CD4-positive, alpha-beta T cell treated with Interleukin-12 subunit alpha and Interleukin-12 subunit beta, for 1 hour (primary cell): ENCODE results near the gene COL4A1.

Source experiments
- DNase-seq: peaks from one replicate; pipeline ENCODE4 v3.0.0-alpha.2; 2020

The COL4A1 gene

DNA sequence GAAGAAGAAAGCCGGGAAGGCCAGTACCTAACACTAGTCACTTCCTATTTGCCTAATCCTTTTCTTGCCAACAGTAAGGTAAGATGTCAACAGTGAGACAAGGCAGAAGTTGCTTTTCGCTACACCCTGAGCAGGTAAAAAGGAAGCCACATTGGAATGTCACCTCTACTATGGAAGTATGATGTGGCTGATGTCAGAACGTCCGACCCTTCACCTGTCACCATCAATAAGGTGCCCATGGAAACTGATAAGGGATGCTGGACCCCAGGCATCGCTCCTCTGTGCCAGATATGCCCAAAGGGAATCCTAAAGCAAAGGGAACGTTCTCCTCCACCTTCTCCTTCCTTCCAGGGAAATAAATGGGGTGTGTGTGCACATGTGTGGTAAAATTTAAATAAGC is 34.3 kb downstream of the COL4A1 start:
- no peak for DNase-seq

GRCh38 chr13:110272227-110272626 is 34.7 kb downstream of the COL4A1 start:
- DNase-seq = no peak

DNA sequence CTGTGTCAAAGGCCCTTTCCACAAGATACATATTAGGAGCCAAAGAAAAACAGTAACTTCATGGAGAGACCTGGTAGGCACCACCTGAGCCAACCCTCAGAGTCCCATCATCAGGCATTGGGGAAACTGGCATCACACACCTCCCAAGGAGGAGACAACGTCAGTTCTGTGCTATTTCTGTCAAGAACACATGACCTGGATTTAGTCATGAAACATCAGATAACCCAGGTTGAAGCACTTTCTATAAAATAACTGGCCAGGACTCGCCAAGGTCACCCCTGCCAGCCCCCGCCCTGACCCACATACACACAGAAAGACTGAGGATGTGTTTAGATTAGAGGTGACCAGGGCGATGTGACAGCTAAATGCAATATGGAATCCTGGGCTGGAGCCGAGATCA is 35.6 kb downstream of the COL4A1 start:
- DNase-seq = no peak

- DNase-seq = no peak
Observed at GRCh38 chr13:110270507-110270906, 36.5 kb downstream of the COL4A1 start.

- DNase-seq = no peak
Observed at GRCh38 chr13:110269509-110270185, 37.3 kb downstream of the COL4A1 start.

DNA sequence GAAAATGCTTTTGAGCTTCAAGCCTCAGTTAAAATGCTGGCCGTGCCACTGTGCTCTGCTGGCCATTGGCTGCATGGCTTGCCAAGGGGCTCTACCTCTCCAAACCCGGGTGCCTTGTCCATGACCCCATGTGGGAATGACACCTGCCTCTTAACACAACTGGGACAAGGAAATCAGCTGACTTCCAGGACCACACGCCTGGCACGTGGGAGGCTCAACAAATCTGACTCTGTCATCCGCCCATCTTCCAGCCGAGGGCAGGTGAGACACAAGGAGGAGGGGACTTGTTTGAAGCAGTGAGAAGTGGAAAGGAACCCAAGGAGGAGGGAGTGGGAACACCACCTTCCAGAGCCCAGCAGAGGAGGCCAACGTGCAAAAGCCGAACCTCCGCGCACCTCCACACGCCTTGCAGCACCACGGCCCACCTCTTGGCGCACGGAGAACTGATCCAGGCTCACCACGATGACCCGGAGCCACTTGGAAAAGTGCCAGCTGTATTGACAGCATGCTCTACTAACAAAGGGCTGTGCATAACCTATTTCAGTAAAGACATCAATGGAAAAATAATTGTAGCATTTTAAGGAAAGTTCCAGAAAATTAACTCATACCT is 38.3 kb downstream of the COL4A1 start:
- no peak for DNase-seq

DNA sequence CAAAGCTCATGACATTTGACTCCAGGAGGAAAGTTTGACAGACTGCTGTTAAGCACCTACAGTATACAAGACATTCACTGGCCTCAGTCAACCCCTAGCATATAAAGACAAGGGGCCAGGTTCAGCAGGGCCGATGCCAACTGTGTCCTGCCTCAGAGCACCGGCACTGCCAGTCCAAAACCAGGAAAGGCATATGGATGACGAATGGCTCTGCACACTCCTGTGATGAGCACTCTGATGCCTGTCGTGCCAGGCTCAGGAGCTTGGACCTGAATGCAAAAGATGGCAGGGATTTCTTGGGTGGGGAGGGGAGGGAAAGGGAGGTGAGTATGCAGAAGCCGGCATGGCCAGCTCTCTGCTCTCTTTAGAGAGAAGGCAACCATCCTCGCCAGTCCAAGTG is 38.9 kb downstream of the COL4A1 start:
- no peak for DNase-seq

DNA sequence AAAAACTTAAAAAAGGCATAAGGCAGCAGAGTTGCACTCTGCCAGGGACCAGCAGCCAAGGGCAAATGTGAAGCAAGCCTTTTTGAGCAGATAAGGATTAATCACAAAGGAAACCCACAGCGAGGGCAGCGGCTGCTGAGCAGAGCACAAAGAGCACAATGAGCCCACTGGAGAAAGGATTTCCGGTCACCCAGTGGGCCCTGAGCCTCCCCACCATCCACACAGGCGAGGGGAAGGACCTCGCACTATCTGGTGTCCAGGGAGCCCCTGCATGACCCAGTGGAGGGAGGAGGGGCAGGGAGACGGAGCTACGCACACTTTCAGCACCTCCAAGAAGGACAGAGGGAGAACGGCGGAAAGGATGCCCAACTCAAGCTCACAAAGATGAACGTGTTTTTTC is 40.0 kb downstream of the COL4A1 start:
- DNase-seq = no peak

DNA sequence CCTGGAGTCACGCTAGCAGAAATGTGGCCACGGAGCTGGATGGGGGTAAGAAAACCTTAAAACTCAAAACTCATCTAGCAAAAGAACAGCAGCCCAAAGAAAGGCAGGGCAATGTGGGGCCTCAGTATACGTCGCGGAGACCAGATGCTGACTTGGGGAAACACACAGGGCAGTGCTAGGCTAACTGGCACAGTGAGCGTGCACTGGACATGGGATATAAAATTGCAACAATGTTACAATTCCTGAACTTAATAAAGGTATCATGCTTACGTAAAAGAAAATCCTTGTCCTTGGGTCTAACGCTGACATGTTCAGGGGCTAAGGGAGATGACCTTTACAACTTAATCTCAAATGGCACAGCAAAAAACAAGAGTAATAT is 40.5 kb downstream of the COL4A1 start:
- no peak for DNase-seq

- DNase-seq = no peak
Observed at GRCh38 chr13:110265682-110266430, 41.1 kb downstream of the COL4A1 start.

- no peak for DNase-seq
Observed at GRCh38 chr13:110265341-110265681, 41.6 kb downstream of the COL4A1 start.

DNA sequence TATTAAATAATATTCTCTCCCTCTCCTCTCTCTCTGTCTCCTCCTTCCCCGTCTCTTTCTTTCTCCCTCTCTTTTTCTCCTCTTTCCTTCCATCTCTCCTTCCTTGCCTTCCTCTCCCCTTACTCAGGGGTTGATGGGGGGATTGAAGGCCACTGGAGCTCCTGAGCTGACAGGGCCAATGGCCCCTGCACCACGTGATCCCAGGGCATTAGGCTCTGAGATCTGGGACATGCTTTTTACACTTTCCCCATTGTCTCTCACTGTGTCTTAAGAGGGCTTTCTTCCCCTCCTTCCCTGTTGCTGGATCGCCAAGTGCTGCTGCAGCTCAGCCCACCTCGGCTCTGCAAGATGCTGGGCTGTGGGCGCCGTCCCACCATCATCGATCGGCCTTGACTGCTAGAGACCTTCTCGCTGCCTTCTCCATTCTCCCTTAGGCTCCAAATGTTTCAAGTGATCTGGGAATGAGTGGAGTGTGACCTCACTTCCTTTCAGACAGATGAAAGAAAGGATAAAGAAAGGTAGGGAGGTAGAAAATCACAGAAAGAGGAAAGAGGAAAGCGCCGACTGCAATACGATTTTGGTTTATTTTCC is 42.2 kb downstream of the COL4A1 start:
- no peak for DNase-seq

GRCh38 chr13:110263888-110264287 is 43.1 kb downstream of the COL4A1 start:
- no peak for DNase-seq

DNA sequence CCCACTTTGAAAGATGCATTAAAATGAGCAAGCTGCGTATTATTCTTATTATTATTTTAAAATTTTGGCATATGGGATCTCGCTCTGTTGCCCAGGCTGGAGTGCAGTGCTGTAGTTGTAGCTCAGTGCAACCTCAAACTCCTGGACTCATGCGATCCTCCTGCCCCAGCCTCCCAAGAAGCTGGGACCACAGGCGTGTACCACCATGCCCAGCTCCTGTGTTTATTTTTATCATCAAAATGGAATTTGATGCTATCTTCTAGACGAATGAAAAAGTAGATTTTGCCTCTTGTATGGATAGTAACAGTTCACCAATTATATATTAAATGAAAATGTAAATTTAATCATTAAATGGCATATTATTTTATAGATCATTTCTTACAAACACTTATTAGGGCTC is 43.6 kb downstream of the COL4A1 start:
- no peak for DNase-seq

- DNase-seq = no peak
Observed at GRCh38 chr13:110262508-110263291, 44.3 kb downstream of the COL4A1 start.

GRCh38 chr13:110262082-110262436 is 44.9 kb downstream of the COL4A1 start:
- no peak for DNase-seq

GRCh38 chr13:110261166-110262081 is 45.5 kb downstream of the COL4A1 start:
- no peak for DNase-seq

DNA sequence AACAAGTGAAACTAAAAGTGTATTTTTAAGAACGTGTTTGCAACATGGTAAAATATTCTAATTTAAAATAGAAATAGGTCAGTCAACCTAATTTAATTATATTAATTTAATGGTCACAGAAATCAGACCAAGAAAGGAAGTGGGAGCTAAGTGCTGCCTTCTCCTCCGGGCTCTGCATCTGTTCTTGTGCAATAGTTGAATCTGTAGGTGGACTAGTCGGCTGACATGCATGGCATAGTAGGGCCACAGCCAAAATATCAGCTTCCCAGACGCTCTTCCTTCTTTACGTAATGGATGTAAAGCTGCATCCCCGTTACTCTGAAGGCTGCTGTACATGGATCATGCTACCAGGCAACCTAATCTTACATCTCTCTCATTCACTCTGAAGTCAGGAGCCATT is 47.3 kb downstream of the COL4A1 start:
- no peak for DNase-seq

DNA sequence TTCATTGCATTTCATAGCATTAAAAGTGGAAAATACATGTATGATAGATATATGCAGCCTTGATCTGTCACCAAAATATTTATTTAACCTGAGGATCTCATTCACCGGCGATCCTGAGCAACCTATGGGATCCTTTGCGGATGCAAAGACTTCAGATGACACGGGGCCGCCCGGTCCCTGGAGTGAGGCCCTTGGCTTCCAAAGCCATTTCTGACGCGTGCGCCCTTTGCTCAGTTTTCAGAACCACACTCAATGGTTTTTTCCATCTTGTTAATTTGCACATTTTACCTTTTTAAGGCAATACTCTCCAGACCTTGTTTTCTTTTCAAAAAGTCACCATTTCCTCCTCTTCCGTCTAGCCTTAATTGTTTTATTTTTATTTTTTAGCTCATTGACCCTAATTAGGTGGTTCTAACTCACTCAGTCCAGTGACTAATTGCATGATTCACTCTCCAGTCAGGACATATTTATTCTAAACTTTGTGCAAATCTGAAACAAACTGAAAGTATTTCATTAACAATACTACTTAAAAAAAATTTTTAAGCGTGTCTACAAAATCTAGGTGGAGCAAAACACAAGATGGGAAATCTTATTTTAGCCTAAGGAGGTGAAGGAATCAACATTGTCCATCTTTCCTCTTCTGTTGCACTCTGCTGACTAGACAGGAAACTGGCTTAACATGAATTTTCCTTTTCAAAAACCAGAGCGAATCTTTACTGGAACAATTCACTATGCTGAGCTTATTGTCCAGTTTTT is 47.9 kb downstream of the COL4A1 start:
- no peak for DNase-seq

DNA sequence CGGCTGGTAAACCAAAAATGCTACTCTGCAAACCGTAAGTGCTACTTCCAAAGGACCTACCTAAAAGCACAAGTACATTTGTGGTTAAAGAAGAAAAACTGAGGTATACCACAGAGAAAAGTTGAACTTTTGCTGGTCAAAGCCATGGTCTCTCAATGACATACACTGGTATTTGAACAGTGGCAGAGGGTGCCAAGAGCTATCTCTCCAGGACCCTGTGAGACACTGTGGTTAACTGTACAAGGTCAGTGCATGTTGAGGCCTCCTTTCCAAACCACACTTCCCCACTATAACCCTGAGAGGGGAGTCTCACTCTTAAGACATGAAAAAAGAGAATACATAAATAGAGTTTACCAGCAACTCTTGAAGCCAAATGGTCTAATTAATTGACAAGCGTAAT is 49.5 kb downstream of the COL4A1 start:
- DNase-seq = no peak

GRCh38 chr13:110256126-110256905 is 50.6 kb downstream of the COL4A1 start:
- no peak for DNase-seq
